ENCODE results near the gene BRD4.
"Not testable (repeated sequence)": the region's sequence is repeated elsewhere in the genome, so short reads cannot be mapped to it uniquely, and the experiment has no call there.

The BRD4 gene

DNA sequence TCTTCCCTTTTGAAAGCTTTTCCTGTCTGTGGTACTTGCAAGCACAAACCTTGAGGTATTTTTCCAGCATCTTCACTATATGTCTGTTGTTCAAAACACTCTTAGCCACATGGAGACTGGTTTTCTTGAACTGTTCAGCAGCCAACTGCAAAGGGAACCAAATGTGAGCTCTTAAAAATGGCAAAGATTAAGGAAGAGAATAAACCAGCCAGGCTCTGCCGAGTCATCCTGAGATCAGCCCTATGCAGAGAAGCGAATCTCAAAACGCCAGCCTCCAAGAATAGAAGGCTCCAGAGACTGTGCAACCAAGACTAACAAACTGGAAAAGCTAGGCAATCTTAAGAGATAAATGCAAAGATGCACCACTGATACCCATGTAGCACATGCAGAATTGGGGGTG is 26.6 kb upstream of the BRD4 start:
- DNase-seq, result no peak

DNA sequence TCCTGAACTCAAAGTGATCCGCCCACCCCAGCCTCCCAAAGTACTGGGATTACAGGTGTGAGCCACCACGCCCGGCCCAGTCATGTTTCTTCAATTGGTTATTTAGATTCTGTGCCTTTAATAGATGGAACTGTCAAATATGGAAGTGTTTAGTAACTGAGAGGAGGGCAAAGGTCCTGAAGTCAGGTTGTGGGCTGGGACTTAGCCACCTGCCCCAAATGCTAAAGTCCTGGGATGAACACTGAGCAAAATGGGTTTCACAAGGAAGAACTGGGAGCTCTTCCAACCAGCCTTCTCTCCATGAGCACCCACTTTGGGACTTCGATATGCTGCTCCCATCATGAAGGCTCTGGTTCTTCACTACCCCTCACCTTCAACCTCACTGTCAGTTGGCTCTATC is 25.6 kb upstream of the BRD4 start:
- no peak for DNase-seq

GRCh38 chr19:15354566-15355296 is 22.4 kb upstream of the BRD4 start:
- DNase-seq, result no peak

- DNase-seq, result no peak
These were observed 21.6 kb upstream of the BRD4 start for GRCh38 chr19:15353908-15354307.

- DNase-seq, result not testable (repeated sequence)
These were observed 20.2 kb upstream of the BRD4 start for GRCh38 chr19:15352535-15352934.

GRCh38 chr19:15341328-15341727 is 9.0 kb upstream of the BRD4 start:
- not testable (repeated sequence) for DNase-seq

DNA sequence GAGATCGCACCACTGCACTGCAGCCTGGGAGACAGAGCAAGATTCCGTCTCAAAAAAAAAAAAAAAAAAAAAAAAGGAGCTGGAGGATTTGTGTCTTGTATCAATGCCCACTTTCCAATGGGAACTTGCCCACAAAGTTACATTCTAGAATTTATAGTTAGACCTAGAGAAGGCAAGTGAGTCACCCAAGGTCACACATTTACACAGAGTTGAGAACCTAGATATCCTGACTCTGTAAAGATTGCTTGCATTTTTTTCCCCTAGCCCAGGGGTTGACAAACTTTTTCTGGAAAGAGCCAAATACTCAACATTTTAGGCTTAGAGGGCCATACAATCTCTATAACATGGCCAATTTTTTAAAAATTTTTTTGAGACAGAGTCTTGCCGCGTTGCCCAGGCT is 7.7 kb upstream of the BRD4 start:
- no peak for DNase-seq

- DNase-seq, result no peak
These were observed 4.9 kb upstream of the BRD4 start for GRCh38 chr19:15337202-15337601.

DNA sequence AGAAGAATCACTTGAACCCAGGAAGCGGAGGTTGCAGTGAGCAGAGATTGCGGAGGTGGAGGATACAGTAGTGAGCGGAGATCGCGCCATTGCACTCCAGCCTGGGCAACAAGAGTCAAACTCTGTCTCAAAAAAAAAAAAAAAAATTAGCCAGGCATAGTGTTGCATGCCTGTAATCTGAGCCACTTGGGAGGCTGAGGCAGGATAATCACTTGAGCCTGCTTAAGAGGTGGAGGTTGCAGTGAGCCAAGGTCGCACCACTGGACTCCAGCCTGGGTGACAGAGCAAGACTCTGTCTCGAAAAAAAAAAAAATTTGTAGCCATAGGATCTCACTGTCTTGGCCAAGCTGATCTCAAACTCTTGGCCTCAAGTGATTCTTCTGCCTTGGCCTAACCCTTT is 3.7 kb upstream of the BRD4 start:
- DNase-seq, result not testable (repeated sequence)

- DNase-seq, result peak; percentile 65
These were observed 674 bp downstream of the BRD4 start for GRCh38 chr19:15331419-15332310.

DNA sequence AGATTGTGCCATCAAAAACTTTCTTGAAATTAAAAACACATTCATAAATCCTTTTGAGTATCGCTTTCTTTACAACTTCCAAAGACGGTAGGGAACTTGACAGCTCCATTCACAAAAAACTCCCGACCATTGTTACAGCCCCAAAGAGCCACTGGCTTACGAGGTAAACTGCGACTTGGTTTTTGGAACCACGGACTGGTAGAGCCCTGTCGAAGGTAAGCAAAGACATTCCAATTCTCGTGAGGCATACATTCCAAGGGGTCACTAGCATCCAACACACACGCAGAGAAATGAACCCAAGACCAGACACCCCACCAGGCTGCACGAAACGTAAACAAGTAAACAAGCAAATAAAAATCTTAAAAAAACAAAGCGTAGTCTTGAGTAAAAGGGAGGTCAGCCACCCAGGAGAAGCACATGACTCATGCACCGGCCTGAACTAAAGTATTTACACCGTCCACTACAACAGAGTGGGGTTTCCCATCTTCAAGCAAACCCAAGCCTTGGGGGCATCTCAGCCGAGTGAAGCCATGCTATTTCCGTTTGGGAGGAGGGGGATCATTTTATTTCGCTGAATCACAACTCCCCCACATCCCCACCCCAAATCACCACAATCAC is 1.4 kb downstream of the BRD4 start:
- peak; percentile 36 for DNase-seq

- peak; percentile 6 for DNase-seq
These were observed 4.0 kb downstream of the BRD4 start for GRCh38 chr19:15328312-15328711.

- peak; percentile 8 for DNase-seq
These were observed 7.4 kb downstream of the BRD4 start for GRCh38 chr19:15324791-15325519.

- no peak for DNase-seq
These were observed 8.7 kb downstream of the BRD4 start for GRCh38 chr19:15323496-15324235.

- no peak for DNase-seq
These were observed 10.6 kb downstream of the BRD4 start for GRCh38 chr19:15321739-15322138.

DNA sequence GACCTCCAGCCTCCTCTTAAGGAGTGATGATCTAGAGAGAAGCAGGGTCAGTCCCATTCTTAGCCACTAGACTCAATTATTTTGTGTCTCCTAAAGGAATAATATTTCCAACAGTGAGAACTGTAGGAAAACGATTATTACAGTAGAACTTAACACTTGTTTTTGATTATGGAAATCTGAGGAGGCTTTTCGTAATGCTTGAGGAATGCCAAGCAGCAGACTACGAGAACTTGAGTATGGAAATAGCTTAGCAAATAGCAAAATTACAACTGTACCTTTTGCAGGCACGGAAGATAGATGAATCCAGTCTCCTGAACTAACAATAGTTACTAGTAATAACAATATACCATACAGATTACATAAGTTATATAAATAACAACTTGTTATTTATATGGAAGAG is 12.2 kb downstream of the BRD4 start:
- DNase-seq, result no peak

GRCh38 chr19:15318241-15318691 is 14.1 kb downstream of the BRD4 start:
- DNase-seq, result no peak

DNA sequence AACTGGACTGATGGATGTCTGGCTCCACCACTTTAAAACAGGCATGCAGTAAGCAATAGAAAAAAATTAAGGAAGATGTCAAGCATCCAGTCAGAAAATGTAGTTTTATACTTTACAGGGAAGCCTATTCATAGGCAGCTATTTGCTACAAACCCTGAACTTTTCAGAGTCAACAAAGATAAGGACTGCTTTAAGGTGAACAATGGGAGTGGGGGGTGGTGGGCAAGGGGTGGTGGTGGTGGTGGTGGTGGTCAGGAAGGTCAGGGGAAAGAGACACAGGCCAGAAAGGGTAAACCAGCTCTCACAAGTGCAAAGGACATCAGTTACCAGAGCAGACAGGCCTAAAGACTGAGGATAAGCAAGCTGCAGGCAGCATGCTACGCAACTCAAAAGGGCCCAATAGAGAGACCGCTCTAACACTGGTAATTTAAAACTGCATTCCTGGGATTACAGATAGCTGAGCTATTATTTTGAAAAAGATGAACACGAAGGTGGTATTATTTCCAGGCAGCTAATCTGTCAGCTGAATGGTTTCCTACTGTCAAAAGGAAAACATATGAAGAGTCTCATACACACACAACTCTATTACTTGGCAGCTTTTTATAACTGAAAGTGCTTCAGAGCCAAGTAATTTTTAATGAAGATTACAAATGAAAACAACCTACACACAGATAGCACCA is 14.8 kb downstream of the BRD4 start:
- DNase-seq, result no peak

GRCh38 chr19:15316498-15316897 is 15.8 kb downstream of the BRD4 start:
- DNase-seq, result no peak

DNA sequence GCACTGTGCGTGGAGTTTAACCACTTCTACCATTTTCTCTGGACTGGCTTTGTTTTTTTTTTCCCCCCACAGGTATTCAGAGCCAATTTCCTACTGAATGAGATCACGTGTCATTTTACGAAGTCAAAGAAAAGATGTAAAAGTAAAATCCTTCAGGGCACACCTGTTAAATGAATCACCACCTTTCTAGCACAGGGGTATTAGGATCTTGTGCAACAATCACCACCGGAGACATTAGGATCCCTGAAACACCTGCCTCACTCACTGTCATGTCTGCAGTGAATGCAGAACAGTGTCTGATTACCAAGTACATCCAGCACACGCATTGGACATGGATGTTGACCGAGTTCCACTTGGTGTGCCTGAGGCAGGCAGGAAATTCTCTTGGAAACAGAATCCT is 17.2 kb downstream of the BRD4 start:
- no peak for DNase-seq

DNA sequence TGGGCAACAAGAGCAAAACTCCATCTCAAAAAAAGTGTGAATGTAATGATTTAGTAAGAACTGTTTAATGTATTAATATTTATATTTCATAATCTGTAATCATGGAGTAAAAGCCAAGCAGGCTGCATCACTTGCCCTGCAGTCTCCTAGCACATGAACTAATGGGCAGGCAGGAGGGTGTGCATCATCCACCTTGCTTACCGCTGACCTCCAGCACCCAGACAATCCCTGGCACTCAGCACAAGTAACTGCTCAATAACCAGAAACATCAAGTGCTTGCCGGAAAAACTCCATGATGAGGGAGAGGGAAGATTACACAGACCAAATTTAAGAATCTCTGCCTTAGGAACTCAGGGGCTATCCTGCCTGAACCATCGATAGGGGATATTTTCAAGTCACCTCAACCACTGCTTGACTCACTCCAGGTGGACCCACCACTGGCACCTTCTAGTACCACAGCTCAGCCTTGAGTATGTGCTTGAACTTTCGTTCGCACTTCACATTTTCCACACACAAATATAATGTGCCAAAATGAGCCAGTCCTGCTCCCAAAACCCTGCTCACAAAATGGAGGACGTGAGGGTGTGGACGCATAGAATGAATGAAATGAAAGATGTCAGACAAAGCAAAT is 18.6 kb downstream of the BRD4 start:
- DNase-seq, result no peak
